ENCODE measurements around the gene NEMP1.
"Not testable (repeated sequence)": the region's sequence is repeated elsewhere in the genome, so short reads cannot be mapped to it uniquely, and the experiment has no call there.

NEMP1 gene, protein sequence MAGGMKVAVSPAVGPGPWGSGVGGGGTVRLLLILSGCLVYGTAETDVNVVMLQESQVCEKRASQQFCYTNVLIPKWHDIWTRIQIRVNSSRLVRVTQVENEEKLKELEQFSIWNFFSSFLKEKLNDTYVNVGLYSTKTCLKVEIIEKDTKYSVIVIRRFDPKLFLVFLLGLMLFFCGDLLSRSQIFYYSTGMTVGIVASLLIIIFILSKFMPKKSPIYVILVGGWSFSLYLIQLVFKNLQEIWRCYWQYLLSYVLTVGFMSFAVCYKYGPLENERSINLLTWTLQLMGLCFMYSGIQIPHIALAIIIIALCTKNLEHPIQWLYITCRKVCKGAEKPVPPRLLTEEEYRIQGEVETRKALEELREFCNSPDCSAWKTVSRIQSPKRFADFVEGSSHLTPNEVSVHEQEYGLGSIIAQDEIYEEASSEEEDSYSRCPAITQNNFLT

DNA sequence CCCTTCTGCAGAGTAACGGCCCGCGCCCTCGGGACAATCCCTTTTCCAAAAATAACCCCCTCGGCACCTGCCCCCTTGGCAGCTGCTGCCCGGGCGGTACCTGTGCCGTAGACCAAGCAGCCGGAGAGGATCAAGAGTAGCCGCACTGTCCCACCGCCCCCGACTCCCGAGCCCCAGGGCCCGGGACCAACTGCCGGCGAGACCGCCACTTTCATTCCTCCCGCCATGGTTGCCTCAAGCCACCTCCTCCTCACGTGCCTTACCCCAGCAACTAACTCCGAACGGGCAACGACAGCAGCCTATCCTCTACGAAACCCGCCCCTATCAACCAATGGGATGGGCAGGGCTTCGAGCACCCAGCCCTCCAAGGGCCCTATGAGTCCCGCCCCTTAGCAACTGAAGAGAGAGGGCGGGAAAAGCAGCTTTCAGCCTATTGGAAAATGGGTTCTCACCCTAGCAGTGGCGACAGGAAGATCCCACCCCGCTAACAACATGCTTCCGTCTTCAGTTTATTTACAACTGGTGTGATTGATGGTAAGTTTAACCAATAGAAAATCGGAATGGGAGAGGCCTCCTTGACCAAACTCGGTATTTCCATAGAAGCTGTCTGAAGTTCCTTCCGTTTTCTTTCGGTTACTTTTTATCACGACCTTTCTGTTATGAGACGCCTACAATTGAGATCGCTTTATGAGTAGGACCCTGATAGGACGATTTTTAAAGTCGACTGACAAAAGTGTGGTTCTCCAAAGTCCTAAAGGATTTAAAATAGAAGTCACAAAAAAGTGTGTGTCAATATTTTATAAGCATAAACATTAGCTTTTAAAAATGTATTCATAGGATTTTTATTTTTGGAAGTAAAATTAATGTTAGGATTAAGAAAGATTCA, at the start of gene NEMP1:
TSS of gene NEMP1 (minus strand) at position 273 of the 886 bp plus-strand sequence. CDS start at position 227, 46 bp downstream.
- Histone ChIP-seq H3K9ac (ENCODE audit: insufficient read length) (peak within 1 kb of the TSS; percentile 97), H3K27ac (peak within 1 kb of the TSS; percentile 93), H3K36me3 (ENCODE audit: insufficient read depth, low read length) (peaks cover 5% of the 10 kb centered on the region; the same call in 1 of the 2 replicates), H3K4me3 (peak within 1 kb of the TSS; percentile 97), H3K9me3 (ENCODE audit: low read depth, low read length) (no peaks in the 10 kb centered on the region)
- peak; percentile 100 for DNase-seq (ENCODE audit: low read depth, low spot score)
- TF ChIP-seq EZH2 (IDR thresholded peaks at IDR 0.05) (no peak), FOXP2 (optimal IDR thresholded peaks at IDR 0.05; ENCODE audit: control extremely low read depth, extremely low read length, insufficient read depth) (peak; percentile 64), POLR2AphosphoS5 (IDR thresholded peaks at IDR 0.05; ENCODE audit: borderline replicate concordance, low read depth, low read length) (peak; percentile 81)

DNA sequence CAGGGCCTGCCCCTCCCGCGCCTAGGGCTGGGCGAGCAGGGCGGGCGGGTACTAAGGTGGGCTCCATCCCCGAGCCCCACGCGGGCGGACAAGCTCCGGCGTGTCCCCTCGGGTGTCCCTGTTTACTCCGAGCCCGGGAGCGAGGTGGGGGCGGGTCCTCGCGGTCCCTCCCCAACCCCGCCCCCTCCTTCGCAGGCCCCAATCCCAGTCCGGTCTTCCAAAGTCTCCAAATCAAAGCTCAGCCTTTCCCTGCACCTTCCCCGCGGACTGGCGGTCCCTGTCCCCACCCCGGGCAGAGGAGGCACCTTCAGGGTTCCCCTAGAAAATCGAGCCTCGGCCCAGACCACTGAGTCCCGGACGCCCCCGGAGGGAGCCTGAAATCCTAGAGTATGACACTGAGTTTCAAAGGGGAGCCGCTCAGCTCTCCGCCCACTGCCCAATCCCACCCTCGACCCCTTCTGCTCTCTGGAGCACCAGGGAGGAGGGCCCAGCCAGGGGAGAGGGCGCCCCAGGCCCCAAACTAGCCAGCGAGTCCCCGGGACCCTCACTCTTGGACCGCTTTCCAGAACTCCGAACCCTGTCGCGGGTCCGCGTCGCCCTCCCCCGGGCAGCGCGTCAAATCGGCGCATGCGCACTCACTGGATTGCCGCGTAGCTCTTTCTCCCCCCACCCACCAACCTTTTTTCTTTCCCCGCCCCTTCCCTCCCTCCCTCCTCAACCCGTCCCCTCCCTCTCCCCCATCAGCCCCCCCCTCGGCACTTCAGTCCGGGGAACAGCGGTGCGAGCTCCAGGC, 49.3 kb upstream of the NEMP1 start, which contains the start of gene LRP1:
TSS of gene LRP1 (plus strand) at position 758 of the 793 bp plus-strand sequence. CDS start 482 bp downstream, outside the sequence.
- H3K27ac ChIP-seq: peak within 1 kb of the TSS; percentile 59; the same call in 1 of the 2 replicates
- peak; percentile 83 for TF ChIP-seq FOXP2 (optimal IDR thresholded peaks at IDR 0.05; ENCODE audit: control extremely low read depth, extremely low read length, insufficient read depth)
- no peak for TF ChIP-seq EZH2 (IDR thresholded peaks at IDR 0.05)
- peak; percentile 80 for TF ChIP-seq POLR2AphosphoS5 (IDR thresholded peaks at IDR 0.05; ENCODE audit: borderline replicate concordance, low read depth, low read length)
- no peaks in the 10 kb centered on the region for H3K9me3 ChIP-seq (ENCODE audit: low read depth, low read length)

DNA sequence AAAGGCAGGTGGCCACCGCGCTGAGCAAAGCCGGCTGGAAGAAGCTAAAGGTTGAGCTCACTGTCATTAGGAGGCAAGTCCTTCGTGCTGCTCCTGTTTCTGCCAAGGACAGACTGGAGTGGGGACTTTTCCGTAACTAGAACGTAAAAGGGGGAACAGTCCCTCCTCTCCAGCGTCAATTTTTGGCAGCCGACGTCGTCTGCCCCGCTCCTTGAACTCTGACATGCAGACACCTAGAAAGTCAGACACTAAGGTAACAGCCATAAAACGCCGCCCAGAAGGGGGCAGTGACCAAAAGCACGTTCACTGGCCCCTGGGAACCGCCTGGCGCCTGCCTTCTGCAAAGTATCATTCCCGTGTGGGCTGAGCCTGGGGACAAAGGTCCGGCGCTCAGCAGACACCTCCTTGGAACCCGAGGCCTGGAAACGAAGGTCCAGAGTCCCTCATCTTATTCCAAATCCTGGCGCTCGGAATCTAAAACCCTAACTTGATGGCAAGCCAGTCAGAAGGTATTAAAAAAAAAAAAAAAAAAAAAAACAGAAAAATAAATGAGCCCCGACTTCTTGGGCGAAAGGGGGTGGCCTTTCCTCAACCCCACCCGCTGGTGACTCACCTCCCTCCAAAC, 48.6 kb upstream of the NEMP1 start:
- DNase-seq (ENCODE audit: low read depth, low spot score): no peak
- Histone ChIP-seq H3K9me3 (ENCODE audit: low read depth, low read length) (no peaks in the 10 kb centered on the region), H3K36me3 (ENCODE audit: insufficient read depth, low read length) (no peaks in the 10 kb centered on the region), H3K27ac (no peak overlapping the region), H3K4me3 (peak overlapping the region; percentile 96), H3K9ac (ENCODE audit: insufficient read length) (peak overlapping the region; percentile 1)
- TF ChIP-seq EZH2 (IDR thresholded peaks at IDR 0.05) (no peak), POLR2AphosphoS5 (IDR thresholded peaks at IDR 0.05; ENCODE audit: borderline replicate concordance, low read depth, low read length) (no peak), FOXP2 (optimal IDR thresholded peaks at IDR 0.05; ENCODE audit: control extremely low read depth, extremely low read length, insufficient read depth) (no peak)

More for the DNA sequence above, 49.3 kb upstream of the NEMP1 start, which contains the start of gene LRP1:
- Histone ChIP-seq H3K4me3 (peak within 1 kb of the TSS; percentile 96), H3K36me3 (ENCODE audit: insufficient read depth, low read length) (no peaks in the 10 kb centered on the region), H3K9ac (ENCODE audit: insufficient read length) (peak within 1 kb of the TSS; percentile 84)
- no peak for DNase-seq (ENCODE audit: low read depth, low spot score)

- no peak overlapping the region for H3K4me3 ChIP-seq
- TF ChIP-seq FOXP2 (optimal IDR thresholded peaks at IDR 0.05; ENCODE audit: control extremely low read depth, extremely low read length, insufficient read depth) (no peak), POLR2AphosphoS5 (IDR thresholded peaks at IDR 0.05; ENCODE audit: borderline replicate concordance, low read depth, low read length) (no peak), EZH2 (IDR thresholded peaks at IDR 0.05) (no peak)
- DNase-seq (ENCODE audit: low read depth, low spot score): no peak
- H3K9me3 ChIP-seq (ENCODE audit: low read depth, low read length): no peaks in the 10 kb centered on the region
- H3K36me3 ChIP-seq (ENCODE audit: insufficient read depth, low read length): no peaks in the 10 kb centered on the region
- peak overlapping the region; percentile 1 for H3K9ac ChIP-seq (ENCODE audit: insufficient read length)
- H3K27ac ChIP-seq: no peak overlapping the region
Observed at GRCh38 chr12:57126561-57126960, 48.0 kb upstream of the NEMP1 start.

DNA sequence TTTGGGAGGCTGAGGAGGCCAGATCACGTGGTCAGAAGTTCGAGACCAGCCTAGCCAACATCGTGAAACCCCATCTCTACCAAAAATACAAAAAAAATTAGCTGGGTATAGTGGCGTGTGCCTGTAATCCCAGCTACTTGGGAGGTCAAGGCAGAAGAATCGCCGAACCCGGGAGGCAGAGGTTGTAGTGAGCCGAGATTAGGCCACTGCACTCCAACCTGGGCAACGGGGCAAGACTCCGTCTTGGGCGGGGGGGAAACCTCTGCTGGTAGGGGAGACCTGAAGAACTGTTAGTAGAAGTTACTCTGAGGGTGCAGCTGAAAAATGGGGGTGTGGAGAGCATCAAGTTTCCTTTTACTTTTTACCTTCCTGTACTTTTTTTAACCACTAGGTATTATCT, 47.5 kb upstream of the NEMP1 start:
- H3K36me3 ChIP-seq (ENCODE audit: insufficient read depth, low read length): no peaks in the 10 kb centered on the region
- no peaks in the 10 kb centered on the region for H3K9me3 ChIP-seq (ENCODE audit: low read depth, low read length)
- H3K27ac ChIP-seq: no peak overlapping the region
- H3K4me3 ChIP-seq: no peak overlapping the region
- no peak for DNase-seq (ENCODE audit: low read depth, low spot score)
- no peak overlapping the region for H3K9ac ChIP-seq (ENCODE audit: insufficient read length)
- TF ChIP-seq POLR2AphosphoS5 (IDR thresholded peaks at IDR 0.05; ENCODE audit: borderline replicate concordance, low read depth, low read length) (no peak), FOXP2 (optimal IDR thresholded peaks at IDR 0.05; ENCODE audit: control extremely low read depth, extremely low read length, insufficient read depth) (no peak), EZH2 (IDR thresholded peaks at IDR 0.05) (no peak)

GRCh38 chr12:57124261-57124877, 45.8 kb upstream of the NEMP1 start:
- no peaks in the 10 kb centered on the region for H3K36me3 ChIP-seq (ENCODE audit: insufficient read depth, low read length)
- no peak overlapping the region for H3K4me3 ChIP-seq
- TF ChIP-seq FOXP2 (optimal IDR thresholded peaks at IDR 0.05; ENCODE audit: control extremely low read depth, extremely low read length, insufficient read depth) (no peak), EZH2 (IDR thresholded peaks at IDR 0.05) (no peak), POLR2AphosphoS5 (IDR thresholded peaks at IDR 0.05; ENCODE audit: borderline replicate concordance, low read depth, low read length) (no peak)
- no peaks in the 10 kb centered on the region for H3K9me3 ChIP-seq (ENCODE audit: low read depth, low read length)
- H3K9ac ChIP-seq (ENCODE audit: insufficient read length): no peak overlapping the region
- no peak for DNase-seq (ENCODE audit: low read depth, low spot score)
- H3K27ac ChIP-seq: no peak overlapping the region

DNA sequence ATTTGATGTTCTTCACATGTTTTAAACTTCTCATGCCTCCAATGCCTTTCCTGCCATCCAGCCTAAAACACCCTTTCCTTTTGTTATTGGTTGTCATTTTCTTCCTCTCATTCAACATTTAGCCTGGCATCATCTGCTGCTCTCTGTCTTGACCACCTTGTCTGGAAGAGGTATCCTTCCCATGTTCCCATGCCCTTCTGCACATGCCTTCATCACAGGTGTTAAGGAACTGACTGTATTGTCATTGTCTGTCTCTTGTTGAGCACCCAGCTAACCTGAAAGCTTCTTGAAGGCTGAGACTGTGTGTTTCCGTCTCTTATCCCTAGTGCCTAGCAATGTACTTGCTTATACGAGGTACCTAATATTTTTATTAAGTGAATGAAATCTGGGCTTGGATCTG, 45.2 kb upstream of the NEMP1 start:
- H3K27ac ChIP-seq: no peak overlapping the region
- H3K36me3 ChIP-seq (ENCODE audit: insufficient read depth, low read length): no peaks in the 10 kb centered on the region
- H3K9me3 ChIP-seq (ENCODE audit: low read depth, low read length): no peaks in the 10 kb centered on the region
- H3K4me3 ChIP-seq: no peak overlapping the region
- TF ChIP-seq EZH2 (IDR thresholded peaks at IDR 0.05): no peak
- no peak for TF ChIP-seq POLR2AphosphoS5 (IDR thresholded peaks at IDR 0.05; ENCODE audit: borderline replicate concordance, low read depth, low read length)
- no peak for TF ChIP-seq FOXP2 (optimal IDR thresholded peaks at IDR 0.05; ENCODE audit: control extremely low read depth, extremely low read length, insufficient read depth)
- DNase-seq (ENCODE audit: low read depth, low spot score): no peak
- no peak overlapping the region for H3K9ac ChIP-seq (ENCODE audit: insufficient read length)

GRCh38 chr12:57120718-57121117, 42.1 kb upstream of the NEMP1 start:
- H3K4me3 ChIP-seq; H3K36me3 ChIP-seq (ENCODE audit: insufficient read depth, low read length); H3K9ac ChIP-seq (ENCODE audit: insufficient read length); H3K9me3 ChIP-seq (ENCODE audit: low read depth, low read length); DNase-seq (ENCODE audit: low read depth, low spot score); H3K27ac ChIP-seq: not testable (repeated sequence)
